Right hindlimb (tissue), 1 donor: ENCODE measurements around the gene GALNT9.
"Not testable (repeated sequence)": the region's sequence is repeated elsewhere in the genome, so short reads cannot be mapped to it uniquely, and the experiment has no call there.

Source experiments
- DNase-seq: peaks from one replicate; pipeline ENCODE4 v3.0.0-alpha.2; 2018

The GALNT9 gene

GRCh38 chr12:132329036-132329719 is at the start of gene GALNT9:
Gene GALNT9 (minus strand): TSS chr12:132329589. CDS start chr12:132329203, 386 bp downstream.
- peak; percentile 38 for DNase-seq

GRCh38 chr12:132379057-132379456 is 49.7 kb upstream of the GALNT9 start:
- not testable (repeated sequence) for DNase-seq

DNA sequence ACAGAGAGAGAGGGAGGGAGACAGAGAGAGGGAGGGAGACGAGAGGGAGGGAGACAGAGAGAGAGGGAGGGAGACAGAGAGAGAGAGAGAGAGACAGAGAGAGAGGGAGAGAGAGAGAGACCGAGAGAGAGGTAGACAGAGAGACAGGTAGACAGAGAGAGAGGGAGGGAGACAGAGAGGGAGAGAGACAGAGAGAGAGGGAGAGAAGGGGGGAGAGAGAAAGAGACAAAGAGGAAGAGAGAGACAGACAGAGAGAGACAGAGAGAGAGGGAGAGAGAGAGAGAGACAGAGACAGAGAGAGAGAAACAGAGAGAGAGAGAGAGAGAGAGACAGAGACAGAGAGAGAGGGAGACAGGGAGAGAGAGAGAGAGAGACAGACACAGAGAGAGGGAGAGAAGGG is 47.8 kb upstream of the GALNT9 start:
- no peak for DNase-seq

DNA sequence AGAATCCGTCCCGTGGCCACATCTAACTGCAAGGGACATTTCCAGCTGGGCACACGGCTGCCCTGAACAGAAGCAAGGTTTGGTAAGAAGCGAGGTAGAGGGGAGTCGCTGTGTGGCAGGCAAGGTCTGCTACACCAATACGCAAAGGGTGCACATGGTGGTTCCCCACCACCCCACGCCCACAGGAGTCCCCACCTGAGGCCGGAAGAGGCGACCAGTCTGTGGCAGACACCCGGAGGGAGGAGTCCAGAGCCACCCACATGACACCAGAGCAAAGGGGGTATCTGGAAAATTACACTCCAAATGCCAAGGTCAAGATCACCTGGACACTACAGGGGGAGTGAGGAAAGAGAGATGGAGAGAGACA is 47.1 kb upstream of the GALNT9 start:
- no peak for DNase-seq

DNA sequence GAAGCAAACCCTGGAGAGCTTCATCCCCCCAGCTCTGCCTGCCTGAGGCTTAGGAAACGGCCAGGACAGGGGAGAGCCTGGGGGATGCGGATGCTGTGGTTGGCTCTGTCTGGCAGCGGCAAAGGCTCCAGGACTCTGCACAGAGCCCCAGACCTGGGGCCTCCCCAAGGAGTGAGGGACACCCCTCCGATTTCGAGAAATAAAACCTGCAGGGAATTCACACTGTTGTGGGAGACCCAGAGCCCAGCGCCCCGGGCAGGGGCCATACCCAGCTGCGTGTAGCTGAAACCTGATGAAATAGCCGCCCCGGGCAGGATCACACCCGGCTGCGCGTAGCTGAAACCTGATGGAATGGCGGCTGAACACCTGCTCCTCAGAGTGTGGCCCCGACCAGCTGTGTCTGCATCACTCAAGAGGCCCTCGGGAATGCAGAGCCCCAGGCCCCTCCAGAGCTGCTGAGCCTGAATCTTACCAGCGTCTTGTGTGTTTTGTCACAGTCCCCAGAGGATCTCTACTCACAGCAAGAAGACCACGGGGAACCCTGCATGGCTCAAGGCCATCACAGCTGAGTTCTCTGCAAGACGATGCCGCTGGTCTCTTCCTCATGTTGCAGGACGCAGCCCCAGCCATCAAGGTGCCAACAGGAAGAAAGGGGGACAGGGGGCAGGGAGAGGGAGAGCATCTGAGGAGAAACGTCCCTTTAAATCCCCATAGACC is 46.5 kb upstream of the GALNT9 start:
- no peak for DNase-seq

DNA sequence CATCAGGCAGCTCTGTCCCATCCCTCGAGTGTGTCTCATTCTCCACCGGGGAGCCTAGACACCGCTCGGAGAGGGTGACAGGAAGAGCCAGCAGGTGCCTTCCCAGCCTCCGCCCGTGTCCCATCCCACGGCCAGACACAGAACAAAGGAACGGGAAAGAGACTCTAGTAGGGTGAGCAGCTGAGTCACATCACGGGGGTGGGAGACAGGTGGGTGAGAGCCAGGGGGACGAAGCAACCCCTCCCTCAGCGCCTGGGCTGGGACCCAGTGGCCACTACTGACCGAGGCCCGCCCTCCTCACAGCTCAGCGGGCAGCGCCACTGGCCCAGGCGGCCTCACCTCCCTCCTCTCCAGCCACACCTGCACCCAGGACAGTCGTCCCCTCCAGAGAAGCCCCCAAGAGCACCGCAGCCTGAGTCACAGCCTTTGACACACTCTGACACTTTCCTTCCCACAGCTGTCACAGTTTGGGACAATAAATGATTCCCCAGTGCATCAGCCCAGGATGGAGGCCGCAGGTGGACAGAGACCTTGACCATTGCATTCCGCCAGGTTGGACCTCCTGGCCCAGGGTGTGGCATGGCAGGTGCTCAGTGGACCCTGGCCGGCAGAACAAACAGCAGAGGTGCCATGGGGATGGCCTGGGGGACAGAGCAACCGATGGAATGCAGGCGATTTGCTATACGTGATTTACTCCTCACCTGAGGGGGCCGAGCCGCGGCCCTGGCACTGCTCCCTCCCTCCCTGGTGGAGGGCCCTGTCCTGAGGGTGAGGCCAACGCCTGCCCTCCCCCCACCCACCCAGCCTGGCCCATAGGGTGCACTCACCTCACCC is 45.4 kb upstream of the GALNT9 start:
- DNase-seq = no peak

GRCh38 chr12:132373901-132374611 is 44.7 kb upstream of the GALNT9 start:
- no peak for DNase-seq

- no peak for DNase-seq
These were observed 38.5 kb upstream of the GALNT9 start for GRCh38 chr12:132367852-132368251.

DNA sequence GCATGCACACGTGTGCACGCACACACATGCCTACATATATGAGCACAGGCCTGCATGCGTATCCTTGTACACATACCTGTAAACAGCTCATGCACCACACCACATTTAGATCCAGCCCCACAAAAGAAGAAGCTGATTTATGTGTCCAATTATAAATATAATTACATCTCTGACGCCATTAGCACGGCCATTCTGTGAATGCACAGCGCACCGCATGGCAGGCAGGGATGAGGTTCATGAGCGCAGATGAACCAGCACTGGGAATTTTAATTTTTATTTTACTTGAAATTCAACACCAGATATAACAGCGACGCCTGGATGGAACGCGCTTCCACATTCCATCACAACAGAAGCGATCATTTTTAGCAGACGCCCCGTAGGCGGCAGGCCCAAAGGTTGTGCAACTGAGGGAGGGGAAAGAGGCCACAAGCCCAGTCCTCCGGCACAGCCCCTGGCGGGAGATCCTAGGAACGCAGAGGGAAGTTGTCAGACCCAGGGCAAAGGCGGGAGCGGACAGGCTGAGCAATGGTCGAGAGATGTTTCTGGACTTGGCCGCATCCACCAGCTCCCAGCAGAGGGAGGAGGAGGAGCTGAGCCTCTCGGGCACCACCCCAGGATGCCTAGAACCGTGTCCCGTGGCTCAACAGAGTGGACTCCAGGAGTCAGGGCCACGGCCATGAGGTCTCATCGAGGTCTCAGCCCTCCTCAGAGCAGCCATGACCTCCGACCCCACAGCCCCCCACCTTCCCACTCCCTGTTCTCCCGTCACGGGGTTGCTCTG is 37.9 kb upstream of the GALNT9 start:
- DNase-seq = peak; percentile 52

DNA sequence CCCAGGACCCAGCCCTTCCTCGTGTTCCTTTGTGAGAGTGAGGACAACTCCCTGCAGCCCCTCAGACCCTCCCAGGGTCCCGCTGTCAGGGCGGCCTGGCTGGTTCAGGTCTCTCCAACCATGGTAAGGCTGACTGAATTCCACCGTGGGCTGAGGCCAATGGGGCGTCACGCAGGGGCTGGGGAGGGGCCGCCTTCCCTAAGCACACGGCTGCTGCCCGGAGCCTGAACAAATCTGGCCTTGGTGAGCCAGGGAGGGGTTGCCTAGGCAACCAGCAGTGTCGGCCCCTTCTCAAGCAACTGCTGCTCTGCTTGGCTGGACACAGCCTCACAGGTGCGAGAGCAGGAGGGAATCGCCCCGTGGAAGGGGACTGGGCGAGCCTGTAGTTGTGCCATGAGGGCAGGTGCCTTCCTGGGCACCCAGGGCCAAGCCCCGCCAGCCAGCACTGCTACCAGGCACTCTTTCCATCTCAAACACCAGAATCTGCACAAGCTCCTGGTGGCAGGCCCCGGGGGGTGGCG is 37.0 kb upstream of the GALNT9 start:
- DNase-seq = no peak

DNA sequence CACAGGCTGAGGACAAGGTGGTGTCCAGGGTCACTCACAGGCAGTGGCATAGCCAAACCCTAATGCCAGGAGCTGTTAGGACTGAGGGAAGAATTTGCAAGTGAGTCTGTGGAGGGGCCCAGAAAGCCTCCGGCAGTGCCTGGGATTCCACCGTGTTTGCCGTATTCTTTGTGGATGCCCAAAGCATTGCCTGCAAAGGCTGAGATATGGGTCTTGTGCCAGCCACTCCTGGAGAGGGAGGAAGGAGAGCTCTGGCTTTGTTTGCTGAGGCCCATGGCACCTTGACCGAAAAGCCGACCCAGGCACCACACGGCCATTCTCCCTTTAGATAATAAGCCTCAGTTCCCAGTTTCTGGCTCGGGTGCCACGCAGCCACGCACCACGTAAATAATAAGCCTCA is 35.8 kb upstream of the GALNT9 start:
- DNase-seq = no peak

GRCh38 chr12:132364348-132364902 is 35.0 kb upstream of the GALNT9 start:
- DNase-seq = no peak

- DNase-seq = no peak
These were observed 34.4 kb upstream of the GALNT9 start for GRCh38 chr12:132363661-132364347.

DNA sequence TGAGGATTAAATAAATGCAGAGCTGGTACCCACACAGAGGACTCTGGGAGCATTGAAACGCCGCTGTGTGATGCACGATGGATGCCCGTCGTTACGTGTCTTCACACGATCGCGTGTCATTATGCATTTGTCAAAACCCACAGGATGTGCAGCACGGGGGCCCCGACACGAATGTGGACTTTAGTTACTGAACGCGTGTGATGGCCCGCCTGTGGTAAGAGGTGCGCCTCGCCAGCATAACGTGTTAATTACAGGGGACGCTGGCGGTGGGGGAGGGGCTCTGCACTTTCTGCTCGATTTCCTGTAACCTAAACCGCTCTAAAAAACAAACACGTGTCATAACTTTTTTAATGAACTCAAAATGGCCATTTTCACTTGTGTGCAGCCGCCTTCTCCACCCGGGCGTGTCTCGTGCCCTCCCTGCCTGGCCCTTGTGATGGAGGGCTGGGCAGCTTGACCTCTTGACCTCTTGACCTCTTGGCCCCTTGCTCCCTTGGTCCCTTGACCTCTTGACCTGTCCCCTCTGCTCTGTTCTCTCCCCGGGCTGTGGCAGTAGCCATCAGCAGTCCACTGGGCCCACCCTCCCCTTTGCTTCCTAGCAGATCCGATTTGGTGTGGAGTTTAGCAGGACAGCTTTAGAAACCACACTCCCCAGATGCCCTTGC is 33.7 kb upstream of the GALNT9 start:
- DNase-seq = no peak

GRCh38 chr12:132360906-132361777 is 31.8 kb upstream of the GALNT9 start:
- no peak for DNase-seq

DNA sequence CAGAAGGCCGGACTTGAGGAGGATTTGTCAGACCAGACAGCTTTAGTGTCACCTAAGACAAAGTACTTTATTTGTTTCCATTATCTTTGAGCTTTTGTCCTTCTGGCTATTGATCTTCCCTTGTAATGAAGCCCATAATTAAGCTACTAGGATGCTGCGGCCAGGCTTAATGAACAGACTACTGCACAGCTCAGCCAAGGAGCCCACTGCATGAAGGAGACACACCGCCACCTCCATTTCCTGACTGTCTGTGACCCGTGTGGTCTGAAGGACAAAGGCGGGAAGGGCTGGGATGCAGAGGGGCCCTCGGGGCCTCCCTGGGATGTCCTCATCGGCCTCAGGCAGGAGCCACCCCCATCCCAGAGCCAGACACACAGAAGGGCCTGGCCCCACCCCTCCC is 31.0 kb upstream of the GALNT9 start:
- no peak for DNase-seq

DNA sequence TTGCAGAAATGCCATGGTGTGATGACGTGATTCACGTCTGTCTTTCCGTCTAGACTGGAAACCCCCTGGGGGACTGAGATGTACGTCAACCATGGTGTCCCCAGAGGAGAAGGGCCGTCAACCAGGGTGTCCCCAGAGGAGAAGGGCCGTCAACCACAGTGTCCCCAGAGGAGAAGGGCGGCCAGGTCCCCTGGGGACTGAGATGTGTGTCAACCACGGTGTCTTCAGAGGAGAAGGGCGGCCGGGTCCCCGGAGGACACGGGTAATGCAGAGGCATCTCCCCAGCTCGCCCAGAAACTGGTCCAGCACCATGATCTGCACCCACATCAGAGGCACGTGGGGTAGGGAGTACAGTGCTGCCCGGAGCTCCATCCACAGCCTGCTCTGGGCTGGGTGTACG is 30.6 kb upstream of the GALNT9 start:
- no peak for DNase-seq

DNA sequence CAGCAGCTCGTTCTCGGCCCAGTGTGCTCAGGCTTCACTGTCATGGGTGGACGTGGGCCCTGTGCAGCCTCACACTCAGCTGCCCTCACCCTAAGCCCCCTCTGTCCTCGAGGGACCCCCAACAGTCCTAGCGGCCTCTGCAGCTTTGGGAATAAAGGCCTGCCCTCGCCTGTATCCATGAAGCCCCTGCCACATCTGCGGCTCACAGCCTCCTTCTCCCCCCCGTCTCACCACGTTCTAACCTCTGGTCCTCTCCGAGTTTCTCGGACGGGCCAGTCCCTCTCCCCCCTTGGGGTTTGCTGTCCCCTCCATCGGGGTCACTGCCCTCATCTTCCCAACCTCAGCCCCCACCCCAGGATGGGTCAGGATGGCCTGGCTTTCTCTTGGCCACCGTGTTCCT is 30.2 kb upstream of the GALNT9 start:
- DNase-seq = no peak
